GM12892 (cell line): ENCODE data around the gene CD24.

Source experiments
- DNase-seq: peaks from one replicate; pipeline ENCODE4 v3.0.0; 2011; ENCODE audit not compliant: insufficient read length
- FAIRE-seq: peaks from 2 replicates; lab custom pipeline; 2011; peaks lifted over from hg19 to GRCh38; lab: Jason Lieb, UNC
- POLR2A ChIP-seq: IDR thresholded peaks from 2 replicates; pipeline ENCODE4 v1.6.1; 2011; ENCODE audit warnings: low read depth, low read length, control low read depth
- POLR2AphosphoS5 ChIP-seq: IDR thresholded peaks from 2 replicates; pipeline ENCODE4 v1.6.1; 2011; ENCODE audit warnings: low read depth, low read length, control low read depth
- TAF1 ChIP-seq: IDR thresholded peaks from 2 replicates; pipeline ENCODE4 v1.6.1; 2011; ENCODE audit warnings: low read depth, mild to moderate bottlenecking, control low read depth, low read length, borderline replicate concordance

CD24 gene

GRCh38 chr6:106966229-106966628 is 8.3 kb downstream of the CD24 start:
- TF ChIP-seq POLR2AphosphoS5 (no peak), TAF1 (no peak), POLR2A (no peak)
- DNase-seq (no peak), FAIRE-seq (no peak)

- DNase-seq (no peak), FAIRE-seq (no peak)
- TF ChIP-seq TAF1 (no peak), POLR2AphosphoS5 (no peak), POLR2A (no peak)
These were observed 9.6 kb downstream of the CD24 start for GRCh38 chr6:106964954-106965353.

- no peak for TF ChIP-seq POLR2AphosphoS5
- TF ChIP-seq TAF1, result no peak
- TF ChIP-seq POLR2A, result no peak
- no peak for FAIRE-seq
- no peak for DNase-seq
These were observed 10.4 kb downstream of the CD24 start for GRCh38 chr6:106964099-106964498.

- TF ChIP-seq POLR2A, result no peak
- no peak for TF ChIP-seq TAF1
- TF ChIP-seq POLR2AphosphoS5, result no peak
- DNase-seq (no peak), FAIRE-seq (no peak)
These were observed 11.0 kb downstream of the CD24 start for GRCh38 chr6:106963544-106963943.

- no peak for FAIRE-seq
- no peak for DNase-seq
- TF ChIP-seq TAF1, result no peak
- TF ChIP-seq POLR2AphosphoS5, result no peak
- TF ChIP-seq POLR2A, result no peak
These were observed 12.7 kb downstream of the CD24 start for GRCh38 chr6:106961801-106962200.

- FAIRE-seq (no peak), DNase-seq (no peak)
- TF ChIP-seq TAF1 (no peak), POLR2AphosphoS5 (no peak), POLR2A (no peak)
These were observed 13.4 kb downstream of the CD24 start for GRCh38 chr6:106961136-106961535.

GRCh38 chr6:106959985-106960384 is 14.5 kb downstream of the CD24 start:
- FAIRE-seq (no peak), DNase-seq (no peak)
- TF ChIP-seq POLR2A, result no peak
- no peak for TF ChIP-seq POLR2AphosphoS5
- no peak for TF ChIP-seq TAF1

- DNase-seq, result no peak
- FAIRE-seq, result no peak
- no peak for TF ChIP-seq POLR2A
These were observed 34.7 kb downstream of the CD24 start for GRCh38 chr6:106939848-106940247.

- TF ChIP-seq POLR2A (no peak), TAF1 (no peak), POLR2AphosphoS5 (no peak)
- DNase-seq (no peak), FAIRE-seq (no peak)
These were observed 35.3 kb downstream of the CD24 start for GRCh38 chr6:106939208-106939607.

GRCh38 chr6:106927531-106928398 is 46.8 kb downstream of the CD24 start:
- FAIRE-seq (no peak), DNase-seq (no peak)
- TF ChIP-seq POLR2AphosphoS5, result no peak
- no peak for TF ChIP-seq POLR2A

- FAIRE-seq, result no peak
- no peak for DNase-seq
- TF ChIP-seq TAF1 (no peak), POLR2A (no peak), POLR2AphosphoS5 (no peak)
These were observed 48.6 kb downstream of the CD24 start for GRCh38 chr6:106925948-106926347.

- TF ChIP-seq POLR2AphosphoS5 (no peak), POLR2A (no peak), TAF1 (no peak)
- no peak for FAIRE-seq
- DNase-seq, result no peak
These were observed 49.6 kb downstream of the CD24 start for GRCh38 chr6:106924694-106925523.

- DNase-seq, result no peak
- no peak for FAIRE-seq
- TF ChIP-seq POLR2AphosphoS5, result no peak
- no peak for TF ChIP-seq TAF1
- no peak for TF ChIP-seq POLR2A
These were observed 51.9 kb downstream of the CD24 start for GRCh38 chr6:106922626-106923025.
